Measurements from ENCODE around the gene C4orf50.

The C4orf50 gene

GRCh38 chr4:5933996-5934831 is 84.0 kb downstream of the C4orf50 start:
- DNase-seq = no peak

- peak; percentile 38 for DNase-seq
These were observed 85.1 kb downstream of the C4orf50 start for GRCh38 chr4:5933116-5933515.

DNA sequence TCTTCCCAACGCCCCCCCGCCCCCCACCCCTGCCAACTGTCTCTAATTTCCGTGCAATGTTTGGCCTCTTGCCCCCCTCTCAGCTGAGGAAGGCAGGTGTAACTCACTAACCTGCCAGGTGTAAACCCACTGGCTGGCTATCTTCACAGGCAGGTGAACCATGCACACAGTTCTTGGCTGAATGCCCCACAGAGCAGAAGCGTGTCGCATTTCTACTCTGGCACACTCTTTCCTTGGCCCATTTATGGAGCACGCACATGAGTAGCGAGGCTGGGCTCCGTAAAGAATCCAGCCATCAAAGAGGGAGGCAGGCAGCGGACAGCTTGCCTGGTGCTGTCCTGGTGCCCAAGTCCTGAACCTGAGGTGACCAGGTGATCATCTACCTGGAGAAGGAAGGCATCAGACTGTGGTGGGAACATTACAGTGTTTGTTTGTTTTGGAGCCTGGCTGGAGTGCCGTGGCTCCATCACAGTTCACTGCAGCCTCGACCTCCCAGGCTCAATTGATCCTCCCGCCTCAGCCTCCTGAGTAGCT is 86.1 kb downstream of the C4orf50 start:
- DNase-seq = peak; percentile 81

DNA sequence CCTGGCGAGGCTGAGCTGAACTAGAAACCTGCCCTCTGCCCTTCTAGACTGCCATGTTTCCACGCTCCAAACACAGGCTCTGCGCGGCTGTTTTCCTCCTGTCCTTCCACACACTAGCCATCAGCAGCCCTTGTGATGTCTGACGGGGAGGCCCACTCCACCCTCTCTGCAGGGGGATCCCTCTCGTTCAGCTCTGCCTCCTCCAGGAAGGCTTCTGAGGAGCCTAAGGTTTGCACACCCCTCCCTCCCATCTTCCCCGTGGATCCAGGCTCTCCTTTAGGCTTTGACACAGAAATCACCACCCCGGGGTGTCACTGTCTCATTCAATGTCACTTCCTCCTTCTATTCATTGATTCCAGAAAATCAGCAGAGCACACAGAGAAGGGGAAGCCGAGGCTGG is 86.7 kb downstream of the C4orf50 start:
- no peak for DNase-seq

GRCh38 chr4:5930876-5931275 is 87.4 kb downstream of the C4orf50 start:
- DNase-seq = no peak

DNA sequence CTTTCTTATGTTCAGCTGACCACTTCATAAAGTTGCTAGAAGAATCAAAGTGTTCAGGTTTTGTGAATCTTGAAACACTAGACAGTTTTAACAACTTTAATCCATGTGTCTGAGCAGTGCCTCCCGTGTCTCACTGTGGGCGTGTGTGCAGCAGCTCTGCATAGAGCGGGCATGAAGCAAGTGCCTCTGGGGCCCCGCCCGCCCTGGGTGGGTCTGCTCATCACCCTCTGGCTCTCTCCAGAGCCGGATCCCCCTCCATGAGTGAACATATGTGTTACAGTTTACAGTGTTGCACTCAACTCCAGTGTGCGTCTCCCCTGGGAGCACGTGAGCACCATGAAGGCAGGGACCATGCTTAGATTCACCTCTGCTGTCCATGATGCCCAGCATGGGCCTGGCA is 87.8 kb downstream of the C4orf50 start:
- no peak for DNase-seq

DNA sequence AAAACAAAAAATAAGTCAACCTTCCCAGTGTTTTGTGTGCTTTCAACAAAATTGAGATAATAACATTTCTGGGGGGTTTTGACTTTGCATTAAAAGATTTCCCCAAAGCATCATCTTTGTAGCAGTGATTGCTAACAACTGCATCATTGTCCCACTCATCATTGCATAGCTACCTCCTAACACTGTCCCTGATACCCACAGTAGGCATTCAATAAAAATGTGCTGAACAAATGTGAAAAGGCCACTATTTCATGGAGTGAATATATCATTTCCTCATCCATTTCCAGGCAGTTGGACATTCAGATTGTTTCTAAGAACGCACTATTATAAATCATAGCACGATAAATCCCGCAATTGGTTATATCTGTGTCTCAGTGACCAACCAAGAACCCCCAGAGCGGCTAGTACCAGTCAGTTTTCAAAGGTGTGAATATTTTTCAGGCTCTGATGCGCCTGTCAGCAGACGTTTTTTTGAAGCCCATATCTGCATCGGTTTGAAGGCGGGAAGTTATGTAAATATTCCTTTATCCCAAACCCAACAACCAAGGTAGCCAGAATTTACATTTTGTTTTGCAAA is 89.3 kb downstream of the C4orf50 start:
- no peak for DNase-seq

DNA sequence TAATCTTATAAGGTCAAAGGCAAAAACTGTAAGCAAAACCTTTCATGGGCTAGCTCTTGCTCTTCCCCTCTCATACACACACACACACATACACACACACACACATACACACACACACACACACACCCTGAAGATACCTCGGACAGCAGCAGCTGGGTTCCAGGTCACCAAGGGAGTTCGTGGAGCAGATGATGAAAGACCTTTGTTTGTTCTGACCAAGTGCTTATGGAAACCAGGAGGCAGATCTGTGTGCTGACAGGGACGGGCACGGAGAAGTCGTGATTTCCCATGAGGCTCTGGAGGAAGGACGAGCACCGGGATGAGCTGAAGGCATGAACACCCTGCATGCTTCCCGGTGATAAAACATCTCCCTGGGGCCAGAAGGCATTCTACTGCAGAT is 90.0 kb downstream of the C4orf50 start:
- no peak for DNase-seq

DNA sequence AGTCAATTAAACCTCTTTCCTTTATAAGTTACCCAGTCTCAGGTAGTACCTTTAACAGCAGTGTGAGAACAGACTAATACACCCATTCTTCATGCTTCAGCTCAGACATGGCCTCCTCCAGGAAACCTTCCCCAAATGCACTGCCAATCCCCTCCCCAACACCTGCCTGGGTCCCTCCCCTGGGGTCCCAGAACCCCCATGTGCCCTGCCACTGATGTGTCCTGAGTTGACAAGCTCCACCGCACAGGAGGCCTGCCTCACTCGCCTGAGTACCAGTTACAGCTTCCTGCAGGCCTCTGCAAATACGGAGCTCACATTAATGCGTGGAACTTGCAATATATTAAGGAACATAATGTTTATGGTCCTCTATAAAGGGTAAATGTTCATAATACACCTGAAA is 90.5 kb downstream of the C4orf50 start:
- no peak for DNase-seq

DNA sequence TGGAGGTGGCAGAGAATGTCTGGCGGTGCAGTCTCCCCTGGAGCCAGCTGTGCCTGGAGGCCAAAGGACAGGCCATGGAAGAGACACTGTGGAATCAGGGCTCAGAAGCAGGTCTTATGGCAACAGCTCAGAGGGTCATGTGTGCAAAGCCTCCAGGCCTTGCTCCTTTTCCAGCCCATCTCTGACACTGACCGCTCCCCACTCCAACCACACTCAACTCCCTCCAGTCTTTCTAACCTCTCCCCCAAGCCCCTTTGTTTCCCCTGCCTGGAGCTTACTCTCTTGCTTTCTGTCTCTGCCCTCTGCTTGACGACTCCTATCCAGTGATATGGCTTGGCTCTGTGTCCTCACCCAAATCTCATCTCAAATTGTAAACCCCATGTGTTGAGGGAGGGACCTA is 91.1 kb downstream of the C4orf50 start:
- DNase-seq = no peak

DNA sequence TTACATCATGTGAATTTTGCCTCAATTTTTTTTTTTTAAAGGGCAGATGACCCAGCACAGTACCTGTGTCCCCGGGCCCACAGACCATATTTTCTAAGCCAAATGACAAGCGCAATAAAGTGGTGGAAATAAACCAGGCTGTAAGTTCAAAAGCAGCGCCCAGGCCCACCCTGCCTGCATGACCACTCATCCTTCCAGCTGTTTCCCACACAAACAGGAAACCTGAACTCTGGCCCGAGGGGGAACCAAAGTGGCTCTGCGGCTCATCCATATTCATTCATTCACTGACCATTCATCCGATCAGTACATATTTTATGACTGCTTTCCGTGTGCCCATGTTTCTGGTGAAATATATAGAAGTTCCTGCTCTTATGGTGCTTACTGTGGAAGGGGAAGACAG is 91.6 kb downstream of the C4orf50 start:
- DNase-seq = no peak

GRCh38 chr4:5925419-5926200 is 92.6 kb downstream of the C4orf50 start:
- no peak for DNase-seq

GRCh38 chr4:5924461-5925125 is 93.6 kb downstream of the C4orf50 start:
- no peak for DNase-seq

- no peak for DNase-seq
These were observed 94.9 kb downstream of the C4orf50 start for GRCh38 chr4:5923376-5923775.

DNA sequence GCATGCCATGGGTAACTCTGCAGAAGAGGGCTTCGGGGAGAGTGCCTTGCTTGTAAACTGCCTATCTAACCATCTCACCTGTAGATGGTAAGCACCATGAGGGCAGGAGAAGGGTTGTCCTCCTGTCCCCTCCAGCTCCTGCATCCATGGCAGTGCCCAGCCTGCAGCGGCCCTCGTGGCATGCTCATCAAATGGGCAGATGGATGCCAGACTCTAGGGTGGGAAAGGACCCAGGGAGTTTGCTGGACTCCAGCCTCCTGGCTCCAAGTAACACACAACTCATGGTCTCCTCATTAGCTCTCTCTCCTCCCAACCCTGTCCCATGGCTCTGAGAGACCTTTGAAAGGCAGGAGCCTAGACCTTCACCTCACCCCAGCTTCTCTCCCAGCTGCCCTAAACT is 95.7 kb downstream of the C4orf50 start:
- no peak for DNase-seq

GRCh38 chr4:5921981-5922380 is 96.2 kb downstream of the C4orf50 start:
- no peak for DNase-seq

- DNase-seq = no peak
These were observed 96.9 kb downstream of the C4orf50 start for GRCh38 chr4:5921101-5921980.

DNA sequence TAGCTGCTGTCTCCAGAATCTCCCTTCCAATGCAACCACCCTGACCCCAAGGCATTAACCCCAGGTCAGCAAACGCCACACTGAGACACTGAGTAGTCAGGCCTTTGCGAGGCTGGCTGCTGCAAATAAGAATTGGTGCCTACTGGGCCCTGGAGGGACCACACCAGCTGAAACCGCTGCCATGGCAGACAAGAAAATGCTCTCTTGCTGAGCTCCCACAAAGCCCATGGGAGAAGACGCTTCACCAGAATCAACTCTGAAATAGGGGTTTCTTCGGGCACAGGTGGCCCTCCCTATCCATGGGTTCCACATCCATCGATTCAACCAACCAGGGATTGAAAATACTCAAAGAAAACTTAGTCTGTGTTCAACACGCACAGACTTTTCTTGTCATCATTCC is 98.7 kb downstream of the C4orf50 start:
- DNase-seq = no peak

GRCh38 chr4:5919044-5919443 is 99.2 kb downstream of the C4orf50 start:
- no peak for DNase-seq

GRCh38 chr4:5918331-5918985 is 99.8 kb downstream of the C4orf50 start:
- DNase-seq = no peak

GRCh38 chr4:5917672-5918071 is 100.6 kb downstream of the C4orf50 start:
- no peak for DNase-seq

- DNase-seq = no peak
These were observed 102.0 kb downstream of the C4orf50 start for GRCh38 chr4:5916229-5916628.

Data from DMS79 treated with DMSO at 0.1 percent for 48 hours (cell line).